Fibroblast of lung (primary cell): ENCODE data around the gene DNASE1. TPM values are rescaled to one million over a fixed set of nuclear protein-coding genes. Genes with fewer than 3 reads are reported as not detected.

Source experiments
- DNase-seq, 2 donors: peaks; one replicate each; pipeline versions ENCODE4 v3.0.0 to v3.0.0-alpha.2; 2010; ENCODE audit warnings: low read depth in 2 of 2
- H2AFZ ChIP-seq: 2 replicates; pipeline ENCODE4 v1.5.1; 2012; ENCODE audit warnings: low read length, control low read depth, inconsistent platforms
- H3K27ac ChIP-seq: 2 replicates; pipeline ENCODE4 v1.5.1; 2011; ENCODE audit warnings: low read length, control low read depth; ENCODE audit not compliant: insufficient read depth
- H3K27me3 ChIP-seq: 2 replicates; pipeline ENCODE4 v1.5.1; 2011; ENCODE audit warnings: mild to moderate bottlenecking, low read length; ENCODE audit not compliant: control insufficient read depth, insufficient read depth
- H3K36me3 ChIP-seq: 2 replicates; pipeline ENCODE4 v1.5.1; 2011; ENCODE audit warnings: low read length; ENCODE audit not compliant: control insufficient read depth, insufficient read depth
- H3K4me1 ChIP-seq: 2 replicates; pipeline ENCODE4 v1.5.1; 2011; ENCODE audit warnings: low read length; ENCODE audit not compliant: control insufficient read depth, insufficient read depth; ENCODE audit errors: extremely low read depth
- H3K4me2 ChIP-seq: 2 replicates; pipeline ENCODE4 v1.5.1; 2011; ENCODE audit warnings: low read length, control low read depth; ENCODE audit not compliant: insufficient read depth; ENCODE audit errors: extremely low read depth
- H3K4me3 ChIP-seq, 4 experiments: fragments of 200-600 bp in 1 of 4; sonication (generic) in 1 of 4; replicated peaks in 1 of 4; 2 replicates each; pipeline ENCODE4 v1.5.1; 2011 to 2016; ENCODE audit warnings: low read length in 4 of 4, low read depth in 3 of 4, mild to moderate bottlenecking in 3 of 4, control low read depth in 2 of 4, inconsistent platforms in 1 of 4, mixed read lengths in 1 of 4; ENCODE audit not compliant: insufficient read depth in 1 of 4; ENCODE audit errors: control extremely low read depth in 1 of 4
- H3K79me2 ChIP-seq: 2 replicates; pipeline ENCODE4 v1.5.1; 2012; ENCODE audit warnings: mild to moderate bottlenecking, low read length, inconsistent platforms; ENCODE audit not compliant: control insufficient read depth, insufficient read depth
- H3K9ac ChIP-seq: 2 replicates; pipeline ENCODE4 v1.5.1; 2011; ENCODE audit warnings: mild to moderate bottlenecking, low read length, control low read depth; ENCODE audit not compliant: insufficient read depth
- H3K9me3 ChIP-seq: 2 replicates; pipeline ENCODE4 v1.5.1; 2012; ENCODE audit warnings: low read depth, low read length; ENCODE audit not compliant: control insufficient read depth, insufficient read depth
- H4K20me1 ChIP-seq: 2 replicates; pipeline ENCODE4 v1.5.1; 2011; ENCODE audit warnings: low read length; ENCODE audit not compliant: control insufficient read depth, insufficient read depth; ENCODE audit errors: extremely low read depth
- CTCF ChIP-seq, 2 donors: IDR thresholded peaks in 1 of 2; conservative IDR thresholded peaks in 1 of 2; 1 replicate in 1 of 2; 2 replicates in 1 of 2; pipeline ENCODE4 v1.5.1; 2011 to 2012; ENCODE audit warnings: low read length in 2 of 2, control low read depth in 1 of 2, inconsistent platforms in 1 of 2, low read depth in 1 of 2, mild to moderate bottlenecking in 1 of 2
- EZH2 ChIP-seq: IDR thresholded peaks from 2 replicates; pipeline ENCODE4 v1.5.1; 2012; ENCODE audit warnings: low read length, control low read depth, mild to moderate bottlenecking; ENCODE audit errors: missing control alignments
- polyA plus RNA-seq, 2 donors: library from polyadenylated mRNA; depleted of rRNA in 1 of 2; stranded (reverse) in 1 of 2; unstranded in 1 of 2; fragments of >200 nt; gene quantifications; 2 replicates each; pipeline ENCODE4 v1.2.1, GENCODE V29; 2011 to 2012; ENCODE audit warnings: missing spikeins in 1 of 2
- total RNA-seq: library from RNA; depleted of rRNA; stranded (reverse); fragments of >200 nt; gene quantifications from 2 replicates; pipeline ENCODE4 v1.2.1, GENCODE V29; 2014

Gene DNASE1
- total and polyA plus RNA-seq, 2 donors (not counting 1 experiment from before 2014, with no cell fraction given) = 2.9 to 29.1 TPM

GRCh38 chr16:3694051-3694450 lies 39.6 kb downstream of the DNASE1 start:
- H3K79me2 ChIP-seq = no peaks in the 10 kb centered on the region
- H3K4me3 ChIP-seq = no peak overlapping the region
- H4K20me1 ChIP-seq = no peaks in the 10 kb centered on the region
- no peak for DNase-seq
- no peak overlapping the region for H3K9ac ChIP-seq
- no peak overlapping the region for H2AFZ ChIP-seq
- H3K27me3 ChIP-seq = no peaks in the 10 kb centered on the region
- H3K27ac ChIP-seq = no peak overlapping the region
- H3K4me1 ChIP-seq = peaks cover 5% of the 10 kb centered on the region
- H3K4me2 ChIP-seq = no peak overlapping the region
- TF ChIP-seq EZH2 = no peak
- TF ChIP-seq CTCF (conservative IDR thresholded peaks at IDR 0.05 in 1 of 2, IDR thresholded peaks at IDR 0.05 in 1 of 2; ENCODE audit: low read depth in 1 of 2, low read length in 2 of 2) = no peak
- H3K9me3 ChIP-seq = no peaks in the 10 kb centered on the region
- H3K36me3 ChIP-seq = peaks cover 2% of the 10 kb centered on the region

GRCh38 chr16:3695610-3696369 lies 41.3 kb downstream of the DNASE1 start:
- no peak overlapping the region for H3K9ac ChIP-seq
- no peak overlapping the region for H3K4me3 ChIP-seq
- no peaks in the 10 kb centered on the region for H3K36me3 ChIP-seq
- no peaks in the 10 kb centered on the region for H3K27me3 ChIP-seq
- H3K27ac ChIP-seq = no peak overlapping the region
- no peak for TF ChIP-seq CTCF (conservative IDR thresholded peaks at IDR 0.05 in 1 of 2, IDR thresholded peaks at IDR 0.05 in 1 of 2; ENCODE audit: low read depth in 1 of 2, low read length in 2 of 2)
- no peak for TF ChIP-seq EZH2
- H3K4me1 ChIP-seq = peaks cover 5% of the 10 kb centered on the region
- no peaks in the 10 kb centered on the region for H3K9me3 ChIP-seq
- DNase-seq = no peak
- no peak overlapping the region for H2AFZ ChIP-seq
- no peaks in the 10 kb centered on the region for H4K20me1 ChIP-seq
- H3K79me2 ChIP-seq = no peaks in the 10 kb centered on the region
- no peak overlapping the region for H3K4me2 ChIP-seq

GRCh38 chr16:3696425-3697218 lies 42.1 kb downstream of the DNASE1 start:
- H3K79me2 ChIP-seq = no peaks in the 10 kb centered on the region
- peak; percentile 79 to 84 for DNase-seq
- H3K9ac ChIP-seq = no peak overlapping the region
- H3K4me3 ChIP-seq = no peak overlapping the region
- no peak for TF ChIP-seq EZH2
- no peak for TF ChIP-seq CTCF (conservative IDR thresholded peaks at IDR 0.05 in 1 of 2, IDR thresholded peaks at IDR 0.05 in 1 of 2; ENCODE audit: low read depth in 1 of 2, low read length in 2 of 2)
- H4K20me1 ChIP-seq = no peaks in the 10 kb centered on the region
- H3K9me3 ChIP-seq = no peaks in the 10 kb centered on the region
- no peak overlapping the region for H3K27ac ChIP-seq
- no peak overlapping the region for H3K4me2 ChIP-seq
- H2AFZ ChIP-seq = no peak overlapping the region
- H3K27me3 ChIP-seq = no peaks in the 10 kb centered on the region
- H3K4me1 ChIP-seq = peaks cover 2% of the 10 kb centered on the region
- H3K36me3 ChIP-seq = no peaks in the 10 kb centered on the region
